HG03039 (cell line): ENCODE measurements around the gene PMVK.
"Not testable (repeated sequence)": the region's sequence is repeated elsewhere in the genome, so short reads cannot be mapped to it uniquely, and the experiment has no call there.

Source experiments
- ATAC-seq: cut with Tn5 transposase; IDR thresholded peaks from one replicate; pipeline ENCODE4 v1.9.1; 2021; ENCODE audit warnings: mild to moderate bottlenecking, moderate library complexity; ENCODE audit not compliant: unreplicated experiment

The PMVK gene

DNA sequence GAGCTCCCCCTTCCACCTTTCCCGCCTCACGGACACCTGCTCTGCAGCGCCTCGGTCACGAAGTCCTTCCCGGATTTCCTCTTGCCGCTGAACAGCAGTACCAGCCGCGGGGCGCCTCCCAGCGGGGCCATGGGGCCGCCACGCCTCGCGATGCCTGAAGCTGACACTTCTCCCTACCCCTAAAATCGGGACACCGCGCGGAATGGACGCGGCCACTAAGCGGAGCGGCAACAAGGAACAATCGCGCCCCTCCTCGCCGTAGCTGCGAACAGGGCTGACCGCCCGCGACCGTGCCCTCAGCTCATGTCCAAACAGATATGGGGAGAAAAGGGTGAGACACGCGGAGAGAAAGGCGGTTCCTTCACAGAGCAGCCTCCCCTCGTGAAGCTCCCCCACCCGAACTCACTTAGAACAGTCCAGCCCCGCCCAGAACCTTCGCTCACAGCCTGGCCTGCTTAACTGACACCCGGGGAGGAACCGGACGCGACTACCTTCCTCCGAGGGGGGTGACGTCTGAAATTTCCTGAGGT, at the start of gene PMVK:
TSS of gene PMVK (minus strand) at position 165 of the 530 bp plus-strand sequence. CDS start at position 131, 34 bp downstream.
- ATAC-seq: peak; percentile 77

GRCh38 chr1:154983776-154984466, 47.4 kb upstream of the PMVK start:
- ATAC-seq: no peak

DNA sequence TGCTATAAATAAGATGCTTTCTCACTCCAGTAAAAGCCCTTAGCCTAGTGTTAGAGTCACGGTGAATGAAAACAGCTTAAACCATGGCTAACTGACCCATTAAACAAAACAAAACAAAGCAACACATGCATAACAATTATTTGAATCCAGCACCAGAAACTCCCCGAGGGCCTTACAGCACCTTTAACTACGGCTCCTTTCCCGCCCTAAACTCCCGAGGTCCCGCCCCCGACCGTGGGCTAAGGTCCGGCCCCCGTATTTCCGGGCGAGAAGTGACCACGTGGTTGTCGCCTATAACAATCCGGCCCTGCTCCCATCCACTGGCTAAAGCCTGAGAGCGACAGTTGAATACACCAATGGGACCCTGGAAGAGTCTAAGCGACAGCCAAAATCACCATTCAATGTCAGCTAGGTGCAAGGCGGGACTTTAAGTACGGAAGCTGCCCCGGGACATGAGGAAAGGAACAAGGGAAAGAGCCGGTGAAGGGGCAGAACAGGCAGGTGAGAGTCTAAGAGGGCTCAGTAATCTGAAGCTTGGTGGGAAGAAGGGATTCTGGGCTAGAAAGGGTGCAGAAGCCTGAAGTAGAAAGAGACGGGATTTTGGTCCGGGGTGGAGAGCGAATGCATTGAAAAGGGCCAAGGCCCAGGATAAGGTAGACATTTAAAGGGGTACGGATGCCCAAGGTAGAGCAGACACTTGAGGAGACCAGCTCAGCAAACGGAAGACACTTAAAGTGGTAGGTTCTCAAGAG, 46.6 kb upstream of the PMVK start, which contains the start of gene FLAD1:
TSS of gene FLAD1 (plus strand) at position 448 of the 752 bp plus-strand sequence. CDS start 351 bp downstream, outside the sequence.
- ATAC-seq: peak; percentile 93

GRCh38 chr1:154982341-154982740, 45.8 kb upstream of the PMVK start:
- no peak for ATAC-seq

- no peak for ATAC-seq
Observed at GRCh38 chr1:154978360-154978759, 41.8 kb upstream of the PMVK start.

- not testable (repeated sequence) for ATAC-seq
Observed at GRCh38 chr1:154977762-154978161, 41.2 kb upstream of the PMVK start.

GRCh38 chr1:154975409-154976059, 39.0 kb upstream of the PMVK start:
- no peak for ATAC-seq

- ATAC-seq: peak; percentile 36
Observed at GRCh38 chr1:154974808-154975408, 38.4 kb upstream of the PMVK start.

- ATAC-seq: peak; percentile 68
Observed at GRCh38 chr1:154974102-154974807, 37.7 kb upstream of the PMVK start, which contains the start of gene CKS1B. Gene CKS1B, plus strand, starts transcription at chr1:154974681. Its CDS starts 65 bp downstream, at chr1:154974746.

GRCh38 chr1:154973344-154974101, 37.0 kb upstream of the PMVK start:
- ATAC-seq: peak; percentile 22

- no peak for ATAC-seq
Observed at GRCh38 chr1:154972517-154973343, 36.2 kb upstream of the PMVK start.

DNA sequence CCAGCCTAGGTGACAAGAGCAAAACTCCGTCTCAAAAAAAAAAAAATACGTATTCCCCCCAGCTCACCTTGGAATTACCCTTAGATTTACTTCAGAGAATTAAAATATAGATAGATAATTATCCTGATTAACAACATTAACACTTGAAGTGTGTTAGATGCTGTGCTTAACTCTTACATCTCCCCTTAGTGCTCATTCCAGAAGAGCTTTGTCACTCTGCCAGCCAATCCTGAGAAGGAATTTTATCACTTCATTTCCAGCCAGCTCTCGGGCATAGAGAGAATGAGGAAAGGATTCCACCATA, 35.6 kb upstream of the PMVK start:
- no peak for ATAC-seq

DNA sequence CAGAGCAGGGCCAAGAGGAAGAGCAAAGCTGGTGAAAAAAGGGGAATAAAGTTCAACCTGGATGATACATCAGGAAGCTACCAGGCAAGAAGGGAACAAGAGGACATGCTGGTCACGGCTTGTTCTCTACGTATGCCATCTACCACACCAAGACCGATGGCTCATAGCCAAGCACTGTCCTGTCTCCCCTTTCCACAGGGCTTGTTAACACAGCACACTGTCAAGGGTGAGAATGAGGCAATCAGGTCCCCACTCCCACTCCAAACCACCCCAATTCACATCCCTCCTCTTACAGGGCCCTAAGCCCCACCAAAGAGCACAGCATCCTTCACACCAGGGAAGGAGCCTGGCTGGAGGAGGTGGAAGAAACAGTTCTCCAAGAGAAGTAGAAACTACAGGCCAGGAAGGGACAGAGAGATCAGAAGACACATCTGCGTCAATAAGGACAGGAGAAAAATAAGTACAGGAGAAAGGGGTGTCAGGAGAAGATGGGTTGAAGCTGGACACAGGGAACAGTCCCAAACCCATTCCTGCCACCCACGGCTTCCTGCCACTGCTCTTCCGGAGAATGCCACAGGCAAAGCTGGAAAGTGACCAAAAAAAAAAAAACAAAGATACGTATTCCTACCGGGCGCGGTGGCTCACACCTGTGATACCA, 35.0 kb upstream of the PMVK start:
- no peak for ATAC-seq

DNA sequence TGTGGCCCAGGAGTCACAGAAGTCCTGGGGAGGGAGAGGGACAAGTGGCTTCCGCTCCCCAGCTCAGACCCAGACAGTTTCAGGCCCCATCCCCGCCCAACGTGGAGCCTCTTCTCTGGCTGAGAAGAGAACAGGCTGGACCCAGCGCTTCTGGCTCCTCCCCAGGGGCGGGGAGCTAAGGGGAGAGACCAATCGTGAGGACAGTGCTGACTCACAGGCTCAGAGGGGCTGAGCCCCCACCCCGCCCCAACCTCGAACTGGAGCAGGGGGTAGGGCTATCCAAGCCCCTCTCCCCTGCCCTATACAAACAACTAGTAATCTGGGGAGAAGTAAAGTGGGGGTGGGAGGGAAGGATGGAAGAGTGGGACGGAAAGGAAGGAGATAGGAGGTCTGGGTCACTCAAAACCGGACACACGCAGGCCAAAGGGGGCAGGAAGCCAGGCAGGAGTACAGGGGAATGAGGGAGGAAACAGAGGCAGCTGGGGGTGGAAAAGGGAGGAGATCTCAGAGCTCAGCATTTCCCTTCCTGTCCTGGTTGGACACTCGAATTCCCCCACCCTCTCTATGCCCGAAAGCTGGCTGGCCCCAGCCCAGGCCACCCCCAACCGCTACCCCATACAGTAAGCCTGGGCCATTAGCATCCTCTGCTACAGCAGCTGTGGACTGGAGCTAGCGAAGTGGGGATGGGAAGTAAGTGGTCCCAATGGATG, 34.3 kb upstream of the PMVK start, which contains the start of gene SHC1:
TSS of gene SHC1 (minus strand) at position 117 of the 710 bp plus-strand sequence. CDS start 221 bp downstream, outside the sequence.
- ATAC-seq: no peak

- no peak for ATAC-seq
Observed at GRCh38 chr1:154969860-154970452, 33.4 kb upstream of the PMVK start.

DNA sequence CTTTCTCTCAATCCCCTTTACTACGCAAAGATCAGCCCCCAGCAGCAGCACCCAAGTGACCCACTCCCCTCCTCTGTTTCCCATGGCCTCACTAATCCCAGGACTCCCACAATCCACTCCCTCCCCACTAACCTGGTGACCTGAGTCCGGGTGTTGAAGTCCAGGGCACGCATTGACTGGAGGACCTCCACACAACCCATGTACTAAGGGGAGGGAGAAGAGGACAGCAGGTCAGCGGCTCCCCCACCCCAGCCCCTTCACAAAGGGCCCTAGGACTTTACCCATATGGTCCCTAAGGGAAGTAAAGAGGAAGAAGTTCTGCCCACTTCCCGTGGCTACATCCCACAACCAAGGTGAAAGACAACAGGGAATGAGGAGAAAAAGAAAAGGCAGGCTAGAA, 32.7 kb upstream of the PMVK start:
- ATAC-seq: no peak

DNA sequence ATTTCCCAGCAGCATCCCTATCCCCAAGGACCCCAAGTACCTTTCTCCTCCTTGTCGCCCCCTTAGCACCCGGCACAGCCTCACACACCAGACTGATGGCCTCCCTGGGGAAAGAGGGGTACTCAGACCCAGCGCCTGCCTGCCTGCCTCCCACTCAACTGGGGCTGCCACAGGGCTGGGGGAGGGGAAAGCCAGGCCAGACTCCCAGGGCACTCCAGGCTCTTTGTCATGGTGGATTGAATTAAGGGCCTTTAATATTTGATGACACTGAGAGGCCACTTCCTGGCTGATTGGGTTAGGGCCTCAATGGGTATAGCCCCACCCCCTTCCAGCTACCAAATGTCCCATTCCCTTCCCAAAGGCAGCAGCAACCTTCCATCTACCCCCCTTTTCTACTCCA, 32.2 kb upstream of the PMVK start:
- ATAC-seq: no peak
